Endothelial cell of umbilical vein (primary cell): ENCODE data around the gene CGAS. TPM values are rescaled to one million over a fixed set of nuclear protein-coding genes. Genes with fewer than 3 reads are reported as not detected.

Source experiments
- BruUV-seq: library from RNA; stranded (reverse); fragments of 400-500 nt; replicated peaks from 2 replicates; lab custom pipeline; 2021; lab: Mats Ljungman, UMichigan
- CTCF ChIA-PET: fragments of 300-600, 350-600 bp; sonication (Branson Sonifier 250); formaldehyde crosslinking; loops from one replicate; lab custom pipeline; 2021; ENCODE audit warnings: antibody characterized with exemption, inconsistent platforms; lab: Charles Lee
- POLR2A ChIA-PET: fragments of 300-600, 350-600 bp; sonication (Branson Sonifier 250); formaldehyde crosslinking; loops from one replicate; lab custom pipeline; 2021; ENCODE audit warnings: antibody characterized with exemption, inconsistent platforms; lab: Charles Lee
- DNase-seq: peaks from one replicate; pipeline ENCODE4 v3.0.0-alpha.2; 2011; ENCODE audit warnings: low read depth, low spot score
- FAIRE-seq: peaks from 2 replicates; lab custom pipeline; 2011; peaks lifted over from hg19 to GRCh38; lab: Jason Lieb, UNC
- H2AFZ ChIP-seq: 2 replicates; pipeline ENCODE4 v1.6.0; 2012; ENCODE audit warnings: low read depth, low read length, control low read depth, inconsistent platforms
- H3K27ac ChIP-seq: 2 replicates; pipeline ENCODE4 v1.5.1; 2011; ENCODE audit warnings: low read depth, mild to moderate bottlenecking, control low read depth, low read length, moderate library complexity; ENCODE audit not compliant: insufficient read depth
- H3K27me3 ChIP-seq, 2 experiments: 2 replicates each; pipeline versions ENCODE4 v1.6.0 to v1.6.1; 2011; ENCODE audit warnings: low read length in 2 of 2, mixed read lengths in 1 of 2; ENCODE audit not compliant: control insufficient read depth in 2 of 2, insufficient read depth in 2 of 2
- H3K36me3 ChIP-seq, 2 experiments: 2 replicates in 1 of 2; 3 replicates in 1 of 2; pipeline ENCODE4 v1.5.1; 2011; ENCODE audit warnings: low read length in 2 of 2, mild to moderate bottlenecking in 1 of 2, moderate library complexity in 1 of 2; ENCODE audit not compliant: control insufficient read depth in 2 of 2, insufficient read depth in 2 of 2; ENCODE audit errors: extremely low read depth in 1 of 2
- H3K4me1 ChIP-seq: 3 replicates; pipeline ENCODE4 v1.5.1; 2011; ENCODE audit warnings: mild to moderate bottlenecking, low read length; ENCODE audit not compliant: control insufficient read depth, insufficient read depth; ENCODE audit errors: extremely low read depth
- H3K4me2 ChIP-seq: 2 replicates; pipeline ENCODE4 v1.6.1; 2011; ENCODE audit warnings: low read length, control low read depth, mixed read lengths; ENCODE audit not compliant: insufficient read depth
- H3K4me3 ChIP-seq, 3 experiments: fragments of 200-600 bp in 1 of 3; sonication (generic), shearing (Covaris generic) in 1 of 3; replicated peaks in 1 of 3; 2 replicates each; pipeline ENCODE4 v1.5.1; 2011 to 2016; ENCODE audit warnings: control low read depth in 3 of 3, low read length in 3 of 3, mild to moderate bottlenecking in 2 of 3, inconsistent platforms in 1 of 3, low read depth in 1 of 3, moderate library complexity in 1 of 3; ENCODE audit not compliant: insufficient read depth in 1 of 3
- H3K79me2 ChIP-seq: 2 replicates; pipeline ENCODE4 v1.6.0; 2012; ENCODE audit warnings: low read length, inconsistent platforms; ENCODE audit not compliant: control insufficient read depth, insufficient read depth
- H3K9ac ChIP-seq: replicated peaks from 2 replicates; pipeline ENCODE3; 2011; ENCODE audit warnings: low read length, control low read depth; ENCODE audit not compliant: insufficient read depth; ENCODE audit errors: extremely low read depth
- H3K9me1 ChIP-seq: replicated peaks from 3 replicates; pipeline ENCODE4 v1.6.0; 2011; ENCODE audit warnings: mild to moderate bottlenecking, low read length; ENCODE audit not compliant: control insufficient read depth, insufficient read depth; ENCODE audit errors: extremely low read depth
- H3K9me3 ChIP-seq: replicated peaks from 2 replicates; pipeline ENCODE4 v1.5.1; 2012; ENCODE audit warnings: low read length, inconsistent platforms; ENCODE audit not compliant: control insufficient read depth, insufficient read depth
- H4K20me1 ChIP-seq: replicated peaks from 2 replicates; pipeline ENCODE3; 2011; ENCODE audit warnings: mild to moderate bottlenecking, low read length; ENCODE audit not compliant: control insufficient read depth, insufficient read depth; ENCODE audit errors: extremely low read depth
- CTCF ChIP-seq, 2 donors: IDR thresholded peaks; 1 replicate in 1 of 2; 2 replicates in 1 of 2; pipeline ENCODE4 v1.5.1; 2011; ENCODE audit warnings: low read length in 2 of 2, mild to moderate bottlenecking in 2 of 2, moderate library complexity in 2 of 2, control low read depth in 1 of 2, inconsistent platforms in 1 of 2, low read depth in 1 of 2; ENCODE audit not compliant: insufficient read depth in 1 of 2; ENCODE audit errors: extremely low read depth in 1 of 2
- EZH2 ChIP-seq: IDR thresholded peaks from 2 replicates; pipeline ENCODE4 v1.6.1; 2012; ENCODE audit warnings: borderline replicate concordance, low read depth, mild to moderate bottlenecking, moderate library complexity, low read length, inconsistent platforms; ENCODE audit not compliant: severe bottlenecking
- FOS ChIP-seq: IDR thresholded peaks from 2 replicates; pipeline ENCODE4 v1.6.1; 2011; ENCODE audit warnings: mild to moderate bottlenecking, low read length, moderate library complexity, borderline replicate concordance; ENCODE audit not compliant: insufficient read depth
- GATA2 ChIP-seq: IDR thresholded peaks from 2 replicates; pipeline ENCODE4 v1.7.0; 2011; ENCODE audit warnings: low read depth, mild to moderate bottlenecking, moderate library complexity, mixed read lengths, low read length; ENCODE audit not compliant: insufficient read length, insufficient read depth
- JUN ChIP-seq: IDR thresholded peaks from 2 replicates; pipeline ENCODE4 v1.6.1; 2011; ENCODE audit warnings: borderline replicate concordance, low read depth; ENCODE audit not compliant: insufficient read length, insufficient read depth
- MAX ChIP-seq: IDR thresholded peaks from 2 replicates; pipeline ENCODE4 v1.6.1; 2011; ENCODE audit not compliant: insufficient read depth, insufficient read length
- MYC ChIP-seq: IDR thresholded peaks from one replicate; pipeline ENCODE4 v1.6.1; 2011; ENCODE audit warnings: mild to moderate bottlenecking, low read depth, low read length
- POLR2A ChIP-seq: IDR thresholded peaks from 2 replicates; pipeline ENCODE4 v1.6.1; 2012; ENCODE audit warnings: low read depth, mild to moderate bottlenecking, control low read depth, low read length
- POLR2AphosphoS5 ChIP-seq: IDR thresholded peaks from 2 replicates; pipeline ENCODE4 v1.6.1; 2012; ENCODE audit warnings: low read depth, mild to moderate bottlenecking, control low read depth, low read length, moderate library complexity; ENCODE audit not compliant: insufficient read depth
- dilution Hi-C: fragments of 300-500 bp; cut with MboI; formaldehyde crosslinking; loops from one replicate; pipeline ENCODE4 v1.15.0; 2019; ENCODE audit warnings: low sequenced_read_pairs; ENCODE audit not compliant: extremely low pct_ligation_motif_present
- intact Hi-C: fragments of 100-400 bp; cut with micrococcal nuclease; formaldehyde crosslinking; loops from one replicate; pipeline ENCODE4 v1.10.0; 2022
- polyA plus RNA-seq, 4 experiments: library from polyadenylated mRNA; depleted of rRNA in 3 of 4; stranded (reverse) in 3 of 4; unstranded in 1 of 4; fragments of >200 nt; gene quantifications; 2 replicates each; pipeline versions ENCODE4 v1.2.1 to v1.2.3, GENCODE V29; 2011 to 2012; ENCODE audit warnings: missing spikeins in 1 of 4
- total RNA-seq: library from RNA; stranded (reverse); gene quantifications from 2 replicates; pipeline ENCODE4 v1.2.3, GENCODE V29; 2021

CGAS gene
- total and polyA plus RNA-seq, 2 donors (not counting 3 experiments of a cell fraction or from before 2014, with no cell fraction given), result 1.9 to 7.4 TPM

DNA sequence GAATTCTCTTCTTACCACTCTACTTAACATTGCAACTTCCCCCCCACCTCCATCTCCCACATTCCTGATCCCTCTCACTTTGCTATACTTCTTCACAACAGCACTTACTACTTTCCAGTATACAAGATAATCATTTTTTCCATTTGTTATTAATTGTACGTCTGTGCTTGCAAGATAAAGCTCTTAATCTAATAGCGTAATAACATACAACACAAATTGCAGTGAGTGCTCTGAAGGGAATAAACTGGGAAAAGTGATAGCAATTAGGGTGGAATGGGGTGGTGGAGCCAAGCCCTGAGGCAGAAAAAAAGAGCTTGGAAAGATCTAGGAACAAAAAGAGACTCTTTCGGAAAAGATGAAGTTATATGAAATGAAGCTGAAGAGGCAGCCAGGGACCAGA, 8.5 kb downstream of the CGAS start:
- DNase-seq (no peak), FAIRE-seq (no peak)
- Histone ChIP-seq H3K27ac (no peak overlapping the region), H3K9me3 (no peaks in the 10 kb centered on the region), H3K4me3 (no peak overlapping the region), H3K36me3 (peaks cover 0 to 8% of the 10 kb centered on the region in 2 experiments), H3K27me3 (no peaks in the 10 kb centered on the region), H4K20me1 (no peaks in the 10 kb centered on the region), H3K9me1 (no peaks in the 10 kb centered on the region), H3K4me2 (no peak overlapping the region), H3K9ac (no peak overlapping the region), H3K4me1 (no peaks in the 10 kb centered on the region), H3K79me2 (peaks cover 5% of the 10 kb centered on the region), H2AFZ (no peak overlapping the region)
- intact Hi-C loops, result no loop called here
- dilution Hi-C loops, result no loop called here
- CTCF ChIA-PET, result no interaction called here
- BruUV-seq, result no TSS peak
- POLR2A ChIA-PET, result no interaction called here
- TF ChIP-seq EZH2 (no peak), FOS (no peak), GATA2 (no peak), POLR2AphosphoS5 (no peak), JUN (no peak), MYC (no peak), POLR2A (no peak), CTCF (IDR thresholded peaks at IDR 0.05; ENCODE audit: extremely low read depth in 1 of 2, insufficient read depth in 1 of 2, low read depth in 1 of 2, low read length in 2 of 2) (no peak), MAX (no peak)
